Esophagus squamous epithelium (tissue), 5 donors: ENCODE data around the gene SLC9A1. TPM values are rescaled to one million over a fixed set of nuclear protein-coding genes. Genes with fewer than 3 reads are reported as not detected.

Experiments used
- DNase-seq: peaks from one replicate; lab custom pipeline; 2025; lab: John Stamatoyannopoulos, UW
- H3K27ac ChIP-seq, 4 donors: fragments of 200-600 bp; sonication (generic); one replicate each; pipeline ENCODE4 v1.5.1; 2016 to 2019; ENCODE audit warnings: mild to moderate bottlenecking in 1 of 4
- H3K27me3 ChIP-seq, 4 donors: fragments of 200-600 bp; sonication (generic); 1 replicate in 3 of 4; 2 replicates in 1 of 4; pipeline versions ENCODE4 v1.5.1 to v1.6.0; 2017 to 2021; ENCODE audit warnings: antibody characterized with exemption in 1 of 4
- H3K36me3 ChIP-seq, 3 donors: fragments of 200-600 bp; sonication (generic); one replicate each; pipeline ENCODE4 v1.5.1; 2016 to 2019
- H3K4me1 ChIP-seq, 3 donors: fragments of 200-600 bp; sonication (generic); one replicate each; pipeline ENCODE4 v1.5.1; 2017 to 2019
- H3K4me3 ChIP-seq, 4 donors: fragments of 200-600 bp; sonication (generic); 1 replicate in 3 of 4; 2 replicates in 1 of 4; pipeline ENCODE4 v1.5.1; 2016 to 2019; ENCODE audit warnings: mild to moderate bottlenecking in 2 of 4, moderate library complexity in 1 of 4
- H3K9me3 ChIP-seq, 3 donors: fragments of 200-600 bp; sonication (generic); one replicate each; pipeline ENCODE4 v1.5.1; 2016 to 2019
- POLR2A ChIP-seq, 4 donors: fragments of 450-650 bp; IDR thresholded peaks; one replicate each; pipeline ENCODE4 v1.6.1; 2017; ENCODE audit warnings: antibody characterized with exemption in 4 of 4, mild to moderate bottlenecking in 4 of 4, moderate library complexity in 3 of 4
- WGBS, 2 donors: methylation state at CpG; one replicate each; pipeline ENCODE4 v1.1.5; 2018; 5-methylcytosine and 5-hydroxymethylcytosine counted together
- intact Hi-C: fragments of 100-400 bp; cut with DNase I; formaldehyde crosslinking; loops from one replicate; pipeline ENCODE4 v1.15.0; 2022
- total RNA-seq, 4 donors: library from RNA; depleted of rRNA; stranded (reverse); fragments of >200 nt; gene quantifications; one replicate each; pipeline ENCODE4 v1.1.0, GENCODE V29; 2016
- TF ChIP-seq, protein P1 (sequence below), 6 experiments: fragments of 450-650 bp in 4 of 6; fragments of 200-600 bp in 2 of 6; sonication (generic) in 2 of 6; IDR thresholded peaks; one replicate each; pipeline ENCODE4 v1.5.1; 2016 to 2019; ENCODE audit warnings: antibody characterized with exemption in 6 of 6, mild to moderate bottlenecking in 4 of 6, moderate library complexity in 4 of 6
- donor health status: DM: yes; HTN: yes; CAD: no.

SLC9A1 gene
- total RNA-seq, 4 donors from 2014 or later = 11.4 to 18.8 (median 16.6) TPM

- no peak for DNase-seq
- TF ChIP-seq POLR2A (IDR thresholded peaks at IDR 0.05) = no peak
- TF ChIP-seq, protein P1, sequence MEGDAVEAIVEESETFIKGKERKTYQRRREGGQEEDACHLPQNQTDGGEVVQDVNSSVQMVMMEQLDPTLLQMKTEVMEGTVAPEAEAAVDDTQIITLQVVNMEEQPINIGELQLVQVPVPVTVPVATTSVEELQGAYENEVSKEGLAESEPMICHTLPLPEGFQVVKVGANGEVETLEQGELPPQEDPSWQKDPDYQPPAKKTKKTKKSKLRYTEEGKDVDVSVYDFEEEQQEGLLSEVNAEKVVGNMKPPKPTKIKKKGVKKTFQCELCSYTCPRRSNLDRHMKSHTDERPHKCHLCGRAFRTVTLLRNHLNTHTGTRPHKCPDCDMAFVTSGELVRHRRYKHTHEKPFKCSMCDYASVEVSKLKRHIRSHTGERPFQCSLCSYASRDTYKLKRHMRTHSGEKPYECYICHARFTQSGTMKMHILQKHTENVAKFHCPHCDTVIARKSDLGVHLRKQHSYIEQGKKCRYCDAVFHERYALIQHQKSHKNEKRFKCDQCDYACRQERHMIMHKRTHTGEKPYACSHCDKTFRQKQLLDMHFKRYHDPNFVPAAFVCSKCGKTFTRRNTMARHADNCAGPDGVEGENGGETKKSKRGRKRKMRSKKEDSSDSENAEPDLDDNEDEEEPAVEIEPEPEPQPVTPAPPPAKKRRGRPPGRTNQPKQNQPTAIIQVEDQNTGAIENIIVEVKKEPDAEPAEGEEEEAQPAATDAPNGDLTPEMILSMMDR (IDR thresholded peaks at IDR 0.05) = no peak
- H3K27ac ChIP-seq = no peak overlapping the region
- H3K36me3 ChIP-seq = no peaks in the 10 kb centered on the region
- WGBS, 2 donors = 96 to 100% methylated on average over 2 of the region's 2 CpGs
- no peaks in the 10 kb centered on the region for H3K27me3 ChIP-seq
- intact Hi-C loops = no loop called here
- H3K9me3 ChIP-seq = no peaks in the 10 kb centered on the region
- no peaks in the 10 kb centered on the region for H3K4me1 ChIP-seq
- no peak overlapping the region for H3K4me3 ChIP-seq
Observed at GRCh38 chr1:27076803-27077202, 78.1 kb downstream of the SLC9A1 start.

- TF ChIP-seq, protein P1 (IDR thresholded peaks at IDR 0.05) = no peak
- no peak for TF ChIP-seq POLR2A (IDR thresholded peaks at IDR 0.05)
- intact Hi-C loops = no loop called here
- WGBS, 2 donors = 53 to 55% methylated on average over 2 to 3 of the region's 3 CpGs
- Histone ChIP-seq H3K4me3 (no peak overlapping the region), H3K27me3 (peaks cover 0 to 6% (median 0%) of the 10 kb centered on the region in 4 donors), H3K27ac (no peak overlapping the region), H3K36me3 (no peaks in the 10 kb centered on the region), H3K4me1 (peaks cover 7 to 14% (median 12%) of the 10 kb centered on the region in 3 donors), H3K9me3 (no peaks in the 10 kb centered on the region)
- no peak for DNase-seq
Observed at GRCh38 chr1:27074175-27074780, 80.6 kb downstream of the SLC9A1 start.

GRCh38 chr1:27071049-27071416 lies 83.9 kb downstream of the SLC9A1 start:
- Histone ChIP-seq H3K27ac (no peak overlapping the region), H3K27me3 (peaks cover 0 to 6% (median 0%) of the 10 kb centered on the region in 4 donors), H3K9me3 (no peaks in the 10 kb centered on the region), H3K36me3 (no peaks in the 10 kb centered on the region), H3K4me1 (peaks cover 7 to 14% (median 12%) of the 10 kb centered on the region in 3 donors), H3K4me3 (no peak overlapping the region)
- intact Hi-C loops = no loop called here
- WGBS, 2 donors = 39% methylated on average over 3 of the region's 8 CpGs; no CpG with 5 or more reads in 1 of the 2 donors
- no peak for DNase-seq
- TF ChIP-seq, protein P1 (IDR thresholded peaks at IDR 0.05) = no peak
- no peak for TF ChIP-seq POLR2A (IDR thresholded peaks at IDR 0.05)

GRCh38 chr1:27070390-27071048 lies 84.4 kb downstream of the SLC9A1 start:
- H3K4me3 ChIP-seq = no peak overlapping the region
- H3K36me3 ChIP-seq = no peaks in the 10 kb centered on the region
- peaks cover 7 to 14% (median 12%) of the 10 kb centered on the region in 3 donors for H3K4me1 ChIP-seq
- WGBS, 2 donors = 36 to 58% methylated on average over 4 to 7 of the region's 12 CpGs
- TF ChIP-seq, protein P1 (IDR thresholded peaks at IDR 0.05) = no peak
- TF ChIP-seq POLR2A (IDR thresholded peaks at IDR 0.05) = no peak
- no peak overlapping the region for H3K27ac ChIP-seq
- peaks cover 0 to 6% (median 0%) of the 10 kb centered on the region in 4 donors for H3K27me3 ChIP-seq
- no peak for DNase-seq
- intact Hi-C loops = no loop called here
- no peaks in the 10 kb centered on the region for H3K9me3 ChIP-seq

DNA sequence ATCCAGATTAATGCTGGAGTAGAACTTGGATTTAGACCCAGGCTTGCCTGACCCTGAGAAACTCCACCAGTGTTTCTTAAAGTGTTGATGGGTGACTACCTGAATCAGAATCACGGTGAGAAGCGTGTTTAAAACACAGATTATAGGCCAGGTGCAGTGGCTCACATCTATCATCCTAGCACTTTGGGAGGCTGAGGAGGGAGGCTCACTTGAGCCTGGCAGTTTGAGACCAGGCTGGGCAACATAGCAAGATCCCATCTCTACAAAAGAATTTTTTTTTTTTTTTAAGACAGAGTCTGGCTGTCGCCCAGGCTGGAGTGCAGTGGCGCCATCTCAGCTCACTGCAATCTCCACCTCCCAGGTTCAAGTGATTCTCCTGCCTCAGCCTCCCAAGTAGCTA lies 86.0 kb downstream of the SLC9A1 start:
- Histone ChIP-seq H3K4me1 (peaks cover 7 to 14% (median 12%) of the 10 kb centered on the region in 3 donors), H3K27me3 (peaks cover 0 to 6% (median 0%) of the 10 kb centered on the region in 4 donors), H3K4me3 (no peak overlapping the region), H3K27ac (no peak overlapping the region), H3K36me3 (no peaks in the 10 kb centered on the region), H3K9me3 (no peaks in the 10 kb centered on the region)
- intact Hi-C loops = no loop called here
- TF ChIP-seq POLR2A (IDR thresholded peaks at IDR 0.05) = no peak
- TF ChIP-seq, protein P1 (IDR thresholded peaks at IDR 0.05) = no peak
- DNase-seq = no peak
- WGBS, 2 donors = 93% methylated on average over 4 of the region's 4 CpGs
